Hindlimb muscle (tissue), 1 donor: ENCODE data around the gene ORAI1. TPM values are rescaled to one million over a fixed set of nuclear protein-coding genes. Genes with fewer than 3 reads are reported as not detected.

ENCODE experiments used
- polyA plus RNA-seq: library from polyadenylated mRNA; unstranded; fragments of 120-200 nt; gene quantifications from one replicate; pipeline ENCODE4 v1.2.1, GENCODE V29; 2013; ENCODE audit not compliant: insufficient read length

The ORAI1 gene
- polyA plus RNA-seq, 1 donor, result 44.8 TPM

Other genes starting within 250 kb of the ORAI1 start
- gene RNF34, start 226.4 kb upstream of the ORAI1 start, polyA plus RNA-seq, result 27.6 TPM
- 23.1 TPM for gene KDM2B, start 45.5 kb upstream of the ORAI1 start, polyA plus RNA-seq
- 0.54 TPM for gene MORN3, start 43.1 kb downstream of the ORAI1 start, polyA plus RNA-seq
- 30.4 TPM for gene TMEM120B, start 86.2 kb downstream of the ORAI1 start, polyA plus RNA-seq
- 3.7 TPM for gene RHOF, start 167.2 kb downstream of the ORAI1 start, polyA plus RNA-seq
- 12.3 TPM for gene SETD1B, start 177.5 kb downstream of the ORAI1 start, polyA plus RNA-seq
- not detected for gene HPD, start 232.3 kb downstream of the ORAI1 start, polyA plus RNA-seq